HEK293T (cell line): Measurements from ENCODE around the gene MCF2.

ENCODE experiments used
- CTCF ChIA-PET: fragments of 350-600 bp; formaldehyde crosslinking; extraction: SDS; loops from one replicate; lab custom pipeline; 2021; ENCODE audit warnings: antibody characterized with exemption, inconsistent platforms; lab: Yijun Ruan, JAX
- POLR2A ChIA-PET: fragments of 350-600 bp; formaldehyde crosslinking; extraction: SDS; loops from one replicate; lab custom pipeline; 2020; ENCODE audit warnings: antibody characterized with exemption, inconsistent platforms; lab: Yijun Ruan, JAX
- DNase-seq: peaks from one replicate; pipeline ENCODE4 v3.0.0; 2012; ENCODE audit warnings: mixed read lengths; ENCODE audit errors: extremely low spot score
- ARNT ChIP-seq: fragments of 450-650 bp; IDR thresholded peaks from 2 replicates; pipeline ENCODE4 v1.6.1; 2017; ENCODE audit warnings: mild to moderate bottlenecking
- BHLHE40 ChIP-seq: fragments of 450-650 bp; IDR thresholded peaks from 2 replicates; pipeline ENCODE4 v1.6.1; 2016; ENCODE audit warnings: mild to moderate bottlenecking, moderate library complexity, borderline replicate concordance
- CTBP1 ChIP-seq: fragments of 450-650 bp; IDR thresholded peaks from 2 replicates; pipeline ENCODE4 v1.6.1; 2016; ENCODE audit warnings: borderline replicate concordance
- ELF4 ChIP-seq: fragments of 450-650 bp; IDR thresholded peaks from 2 replicates; pipeline ENCODE4 v1.6.1; 2017; ENCODE audit warnings: antibody characterized with exemption
- FOXA1 ChIP-seq: fragments of 450-650 bp; IDR thresholded peaks from 2 replicates; pipeline ENCODE4 v1.6.1; 2016; ENCODE audit warnings: mild to moderate bottlenecking
- FOXK2 ChIP-seq: fragments of 450-650 bp; IDR thresholded peaks from 2 replicates; pipeline ENCODE4 v1.6.1; 2016; ENCODE audit warnings: mild to moderate bottlenecking
- FOXM1 ChIP-seq: fragments of 450-650 bp; IDR thresholded peaks from 2 replicates; pipeline ENCODE4 v1.6.1; 2017; ENCODE audit warnings: mild to moderate bottlenecking, borderline replicate concordance
- HDGF ChIP-seq: fragments of 450-650 bp; IDR thresholded peaks from 2 replicates; pipeline ENCODE4 v1.6.1; 2017; ENCODE audit warnings: antibody characterized with exemption, borderline replicate concordance
- L3MBTL2 ChIP-seq: fragments of 450-650 bp; conservative IDR thresholded peaks from 2 replicates; pipeline ENCODE4 v1.6.1; 2016; ENCODE audit warnings: mild to moderate bottlenecking
- LEF1 ChIP-seq: fragments of 450-650 bp; IDR thresholded peaks from 2 replicates; pipeline ENCODE4 v1.6.1; 2017; ENCODE audit warnings: mild to moderate bottlenecking, borderline replicate concordance
- NFRKB ChIP-seq: fragments of 450-650 bp; IDR thresholded peaks from 2 replicates; pipeline ENCODE4 v1.6.1; 2016; ENCODE audit warnings: mild to moderate bottlenecking, moderate library complexity
- PKNOX1 ChIP-seq: fragments of 450-650 bp; IDR thresholded peaks from 2 replicates; pipeline ENCODE4 v1.6.1; 2016
- SP1 ChIP-seq: fragments of 450-650 bp; IDR thresholded peaks from 2 replicates; pipeline ENCODE4 v1.6.1; 2017
- SUZ12 ChIP-seq: fragments of 450-650 bp; IDR thresholded peaks from 2 replicates; pipeline ENCODE4 v1.6.1; 2016; ENCODE audit warnings: mild to moderate bottlenecking
- TARDBP ChIP-seq: fragments of 450-650 bp; IDR thresholded peaks from 2 replicates; pipeline ENCODE4 v1.6.1; 2016
- ZNF384 ChIP-seq: fragments of 450-650 bp; IDR thresholded peaks from 2 replicates; pipeline ENCODE4 v1.6.1; 2016

MCF2 gene

GRCh38 chrX:139640259-139640658 is 67.7 kb downstream of the MCF2 start:
- no peak for DNase-seq
- CTCF ChIA-PET: no interaction called here
- TF ChIP-seq BHLHE40 (no peak), L3MBTL2 (no peak), FOXK2 (no peak), CTBP1 (no peak)
- POLR2A ChIA-PET: no interaction called here

GRCh38 chrX:139639253-139639652 is 68.7 kb downstream of the MCF2 start:
- CTCF ChIA-PET: no interaction called here
- DNase-seq: no peak
- POLR2A ChIA-PET: no interaction called here
- TF ChIP-seq ZNF384: no peak
- no peak for TF ChIP-seq NFRKB
- TF ChIP-seq CTBP1: no peak
- no peak for TF ChIP-seq L3MBTL2

GRCh38 chrX:139600105-139600504 is 107.9 kb downstream of the MCF2 start:
- POLR2A ChIA-PET: no interaction called here

GRCh38 chrX:139596068-139596467 is 111.9 kb downstream of the MCF2 start:
- CTCF ChIA-PET: no interaction called here
- no peak for DNase-seq
- no peak for TF ChIP-seq ELF4
- TF ChIP-seq TARDBP: no peak
- TF ChIP-seq FOXM1: no peak
- no peak for TF ChIP-seq FOXA1
- no peak for TF ChIP-seq HDGF
- TF ChIP-seq LEF1: no peak
- no peak for TF ChIP-seq SUZ12
- TF ChIP-seq PKNOX1: no peak
- TF ChIP-seq BHLHE40: no peak
- no peak for TF ChIP-seq ZNF384
- TF ChIP-seq L3MBTL2: no peak
- POLR2A ChIA-PET: no interaction called here

More at GRCh38 chrX:139600105-139600504, 107.9 kb downstream of the MCF2 start:
- CTCF ChIA-PET: no interaction called here
- peak; percentile 7 for DNase-seq
- TF ChIP-seq PKNOX1: peak; percentile 65
- TF ChIP-seq CTBP1: peak; percentile 17; the same call in 1 of the 2 replicates
- no peak for TF ChIP-seq TARDBP
- no peak for TF ChIP-seq FOXK2
- no peak for TF ChIP-seq FOXM1

GRCh38 chrX:139585613-139586012 is 122.4 kb downstream of the MCF2 start:
- ChIA-PET CTCF (no interaction called here), POLR2A (no interaction called here)
- TF ChIP-seq NFRKB: no peak
- no peak for TF ChIP-seq SUZ12
- no peak for TF ChIP-seq LEF1
- TF ChIP-seq SP1: no peak
- no peak for TF ChIP-seq FOXA1
- TF ChIP-seq FOXK2: no peak
- no peak for TF ChIP-seq FOXM1
- TF ChIP-seq CTBP1: no peak
- no peak for TF ChIP-seq ZNF384
- TF ChIP-seq BHLHE40: no peak
- no peak for TF ChIP-seq ELF4
- TF ChIP-seq L3MBTL2: no peak
- TF ChIP-seq HDGF: no peak
- TF ChIP-seq ARNT: no peak
- TF ChIP-seq TARDBP: no peak
- TF ChIP-seq PKNOX1: no peak
- no peak for DNase-seq

GRCh38 chrX:139581068-139581467 is 126.9 kb downstream of the MCF2 start:
- POLR2A ChIA-PET: no interaction called here
- CTCF ChIA-PET: interaction anchor here (0.8 kb wide), 1 partner anchor 11 kb away, joined by 3 read pairs; no protein-coding TSS in a partner anchor
- TF ChIP-seq FOXK2: no peak
- no peak for TF ChIP-seq ZNF384
- TF ChIP-seq ARNT: no peak
- no peak for TF ChIP-seq PKNOX1
- TF ChIP-seq L3MBTL2: no peak
- no peak for TF ChIP-seq LEF1
- no peak for TF ChIP-seq NFRKB
- TF ChIP-seq ELF4: no peak
- no peak for TF ChIP-seq FOXA1
- TF ChIP-seq CTBP1: no peak
- DNase-seq: no peak

- DNase-seq: no peak
- ChIA-PET POLR2A (no interaction called here), CTCF (no interaction called here)
- TF ChIP-seq LEF1 (no peak), SP1 (no peak), CTBP1 (no peak), ELF4 (no peak), ARNT (no peak), L3MBTL2 (no peak), TARDBP (no peak), ZNF384 (no peak), FOXM1 (no peak), HDGF (no peak), PKNOX1 (no peak), FOXA1 (no peak), BHLHE40 (no peak), FOXK2 (no peak), SUZ12 (no peak), NFRKB (no peak)
Observed at GRCh38 chrX:139566981-139567380, 141.0 kb downstream of the MCF2 start.
